H54 (cell line): Measurements from ENCODE around the gene ARHGAP8.
"Not testable (repeated sequence)": the region's sequence is repeated elsewhere in the genome, so short reads cannot be mapped to it uniquely, and the experiment has no call there.

ENCODE experiments used
- DNase-seq: peaks from one replicate; pipeline ENCODE4 v3.0.0; 2011; ENCODE audit warnings: low spot score, mixed read lengths; ENCODE audit not compliant: insufficient read length
- FAIRE-seq: peaks from 3 replicates; lab custom pipeline; 2011; peaks lifted over from hg19 to GRCh38; lab: Jason Lieb, UNC
- POLR2A ChIP-seq: IDR thresholded peaks from 2 replicates; pipeline ENCODE4 v1.6.1; 2011; ENCODE audit warnings: low read depth, mild to moderate bottlenecking, low read length

The ARHGAP8 gene

DNA sequence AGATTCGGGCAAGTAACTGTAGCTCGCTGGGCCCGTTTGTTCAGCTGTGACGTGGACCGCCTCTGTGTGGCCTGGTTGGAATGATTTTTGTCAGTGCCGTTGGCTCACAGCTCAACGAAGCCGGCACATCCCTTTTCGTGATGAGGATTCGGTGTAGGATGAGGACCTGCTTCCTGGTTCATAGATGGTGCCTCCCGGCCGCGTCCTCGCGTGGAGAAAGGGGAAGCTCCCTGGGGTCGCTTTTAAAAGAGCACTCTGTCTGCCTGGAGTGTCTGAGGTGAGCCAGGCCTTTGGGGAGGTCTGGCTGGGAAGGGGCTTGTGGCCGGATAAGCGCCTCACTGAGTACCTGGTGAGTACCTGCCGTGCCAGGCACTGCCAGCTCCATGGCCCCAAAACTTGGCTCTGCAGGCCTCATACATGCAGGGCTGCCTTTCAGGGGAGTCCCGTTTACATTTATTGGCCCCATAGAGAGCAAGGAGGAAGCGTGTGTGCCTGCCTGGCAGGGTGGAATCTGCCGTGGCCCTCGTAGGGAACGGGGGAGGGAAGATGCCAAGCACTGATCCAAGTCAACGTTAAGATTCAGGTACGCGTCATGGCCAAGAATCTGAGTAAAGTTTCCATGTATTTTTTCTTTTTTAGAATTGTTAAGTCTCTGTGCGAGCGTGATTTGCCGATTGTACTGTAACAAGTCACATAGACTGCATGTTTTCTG, 88.4 kb downstream of the ARHGAP8 start:
- DNase-seq (no peak), FAIRE-seq (no peak)
- no peak for TF ChIP-seq POLR2A

GRCh38 chr22:44842417-44842816, 90.0 kb downstream of the ARHGAP8 start:
- DNase-seq = no peak
- TF ChIP-seq POLR2A = no peak
- no peak for FAIRE-seq

DNA sequence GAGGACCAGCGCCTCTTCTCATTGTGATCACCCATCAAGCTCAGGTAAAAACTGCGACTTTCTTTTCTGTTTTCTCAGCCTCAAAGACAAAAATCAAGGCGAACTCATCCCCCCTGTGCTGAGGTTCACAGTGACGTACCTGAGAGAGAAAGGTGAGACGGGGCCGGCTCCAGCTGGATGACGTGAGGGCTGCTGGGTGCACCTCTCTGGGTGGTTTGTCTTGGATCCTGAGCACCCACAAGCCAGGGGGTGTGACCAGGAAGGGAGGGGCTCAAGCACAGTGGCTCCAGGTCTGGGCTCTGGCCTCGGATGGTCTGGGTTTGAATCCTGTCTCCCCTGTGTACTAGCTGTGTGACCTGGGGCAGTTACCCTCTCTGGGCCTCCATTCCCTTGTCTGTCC, 92.8 kb downstream of the ARHGAP8 start:
- FAIRE-seq (no peak), DNase-seq (no peak)
- TF ChIP-seq POLR2A = no peak

GRCh38 chr22:44845796-44846720, 93.7 kb downstream of the ARHGAP8 start:
- FAIRE-seq = no peak
- TF ChIP-seq POLR2A = no peak
- DNase-seq = no peak

DNA sequence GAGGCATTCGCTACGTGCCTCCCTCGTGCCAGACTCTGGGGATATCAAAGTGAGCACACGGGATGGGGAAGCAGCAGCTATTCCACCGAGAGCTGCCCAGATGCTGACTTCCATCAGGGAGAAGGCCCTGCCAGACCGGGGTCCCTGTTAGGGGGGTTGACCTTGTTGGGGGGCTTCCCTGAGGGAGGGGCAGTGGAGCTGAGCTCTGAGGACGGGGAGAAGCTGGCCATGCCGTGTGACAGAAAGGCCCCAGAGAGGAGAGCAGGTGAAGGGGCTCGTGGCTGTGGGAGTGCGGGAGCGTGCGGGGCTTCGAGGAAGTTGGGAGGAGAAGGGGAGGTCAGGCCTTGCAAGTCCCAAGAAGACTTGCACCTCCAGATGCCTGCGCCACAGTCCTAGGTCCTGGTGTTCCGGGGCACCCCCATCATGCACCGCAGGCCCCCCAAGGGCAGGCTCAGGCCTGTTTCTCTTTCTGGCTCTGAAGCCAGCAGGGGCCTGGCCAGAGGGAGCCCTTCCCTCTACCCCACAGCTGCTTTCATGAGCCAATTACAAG, 94.4 kb downstream of the ARHGAP8 start:
- no peak for TF ChIP-seq POLR2A
- FAIRE-seq = no peak

DNA sequence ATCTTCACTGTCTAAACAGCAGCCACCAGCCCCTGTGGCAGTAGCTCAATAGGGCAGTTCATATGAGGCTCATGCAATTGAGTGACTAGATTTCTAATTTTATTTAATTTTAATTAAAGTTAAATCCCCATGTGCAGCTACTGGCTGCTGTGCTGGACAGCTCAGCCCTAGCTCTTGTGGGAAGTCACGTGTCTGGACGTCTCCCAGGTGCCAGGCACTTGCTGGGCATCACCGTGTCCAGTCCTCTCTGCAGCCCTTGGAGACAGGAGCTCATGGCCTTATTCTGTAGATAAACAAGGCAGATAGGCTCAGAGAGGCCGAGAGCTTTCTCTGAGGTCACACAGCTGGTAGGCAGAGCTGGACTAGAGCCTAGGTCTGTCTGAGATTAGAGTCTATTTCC, 95.0 kb downstream of the ARHGAP8 start:
- FAIRE-seq (no peak), DNase-seq (no peak)
- no peak for TF ChIP-seq POLR2A

More for the DNA sequence above, 94.4 kb downstream of the ARHGAP8 start:
- no peak for DNase-seq

- no peak for TF ChIP-seq POLR2A
- DNase-seq = no peak
- no peak for FAIRE-seq
Measured at GRCh38 chr22:44847892-44848291, 95.5 kb downstream of the ARHGAP8 start.

DNA sequence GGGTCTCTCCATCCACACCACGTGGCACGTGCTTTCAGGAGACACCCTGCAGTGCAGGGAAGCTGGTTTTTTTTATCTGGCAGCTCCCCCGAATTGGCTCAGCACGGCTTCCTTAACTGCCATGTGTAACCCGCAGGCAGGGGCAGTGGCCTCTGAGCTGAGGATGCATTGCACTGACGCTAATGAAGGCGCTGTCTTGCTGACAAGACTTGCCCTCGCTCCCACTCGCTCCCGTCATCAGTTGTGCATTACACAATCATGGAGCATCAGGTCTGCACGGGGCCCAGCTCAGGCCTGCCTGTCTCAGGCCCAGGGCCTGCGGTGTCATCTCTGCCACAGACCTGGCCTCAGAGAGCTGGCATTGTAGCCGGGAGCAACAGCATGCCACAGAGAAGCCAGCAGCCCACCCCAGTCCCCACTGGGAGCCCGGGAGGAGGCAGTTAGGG, 95.9 kb downstream of the ARHGAP8 start:
- no peak for FAIRE-seq
- no peak for TF ChIP-seq POLR2A

GRCh38 chr22:44848791-44849420, 96.5 kb downstream of the ARHGAP8 start:
- no peak for TF ChIP-seq POLR2A
- no peak for FAIRE-seq

More for the DNA sequence above, 95.9 kb downstream of the ARHGAP8 start:
- no peak for DNase-seq

GRCh38 chr22:44850946-44851345, 98.6 kb downstream of the ARHGAP8 start:
- FAIRE-seq = no peak
- DNase-seq = no peak
- TF ChIP-seq POLR2A = no peak

More at GRCh38 chr22:44848791-44849420, 96.5 kb downstream of the ARHGAP8 start:
- no peak for DNase-seq

DNA sequence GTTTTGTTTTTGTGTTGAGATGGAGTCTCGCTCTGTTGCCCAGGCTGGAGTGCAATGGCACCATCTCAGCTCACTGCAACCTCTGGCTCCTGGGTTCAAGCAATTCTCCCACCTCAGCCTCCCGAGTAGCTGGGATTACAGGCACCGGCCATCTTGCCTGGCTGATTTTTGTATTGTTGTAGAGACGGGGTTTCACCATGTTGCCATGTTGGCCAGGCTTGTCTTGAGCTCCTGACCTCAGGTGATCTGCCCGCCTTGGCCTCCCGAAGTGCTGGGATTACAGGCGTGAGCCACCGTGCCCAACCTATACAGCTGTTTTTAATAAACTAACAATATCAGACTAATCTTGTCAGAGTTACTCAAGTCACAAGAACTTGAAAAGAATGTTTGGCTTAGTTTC, 102.3 kb downstream of the ARHGAP8 start:
- not testable (repeated sequence) for DNase-seq, FAIRE-seq

- no peak for TF ChIP-seq POLR2A
- no peak for FAIRE-seq
Measured at GRCh38 chr22:44855855-44856254, 103.5 kb downstream of the ARHGAP8 start.

GRCh38 chr22:44858819-44859218, 106.4 kb downstream of the ARHGAP8 start:
- FAIRE-seq, DNase-seq: not testable (repeated sequence)

More at GRCh38 chr22:44855855-44856254, 103.5 kb downstream of the ARHGAP8 start:
- no peak for DNase-seq
